Kidney epithelial cell (primary cell): ENCODE data around the gene MCCD1. TPM values are rescaled to one million over a fixed set of nuclear protein-coding genes. Genes with fewer than 3 reads are reported as not detected.

Source experiments
- DNase-seq: peaks from one replicate; pipeline ENCODE4 v3.0.0-alpha.2; 2010; ENCODE audit warnings: low read depth
- H3K27me3 ChIP-seq: 2 replicates; pipeline ENCODE4 v1.6.0; 2011; ENCODE audit warnings: low read length; ENCODE audit not compliant: control insufficient read depth, insufficient read depth
- H3K36me3 ChIP-seq: 2 replicates; pipeline ENCODE4 v1.5.1; 2011; ENCODE audit warnings: low read length; ENCODE audit not compliant: control insufficient read depth, insufficient read depth
- H3K4me3 ChIP-seq: 2 replicates; pipeline ENCODE4 v1.5.1; 2011; ENCODE audit warnings: low read depth, mild to moderate bottlenecking, control low read depth, low read length
- CTCF ChIP-seq: IDR thresholded peaks from 2 replicates; pipeline ENCODE4 v1.5.1; 2011; ENCODE audit warnings: mild to moderate bottlenecking, moderate library complexity, low read length, control low read depth, inconsistent platforms; ENCODE audit not compliant: insufficient read depth, poor library complexity, severe bottlenecking
- total RNA-seq: library from RNA; depleted of rRNA; stranded (reverse); fragments of >200 nt; gene quantifications from 2 replicates; pipeline ENCODE4 v1.2.3, GENCODE V29; 2015

Gene MCCD1
- total RNA-seq, 1 donor from 2014 or later = not detected

GRCh38 chr6:31540640-31541039, 11.9 kb downstream of the MCCD1 start:
- no peaks in the 10 kb centered on the region for H3K27me3 ChIP-seq
- no peak for DNase-seq
- H3K36me3 ChIP-seq = peaks cover 3% of the 10 kb centered on the region
- H3K4me3 ChIP-seq = peak overlapping the region; percentile 83
- TF ChIP-seq CTCF = no peak

GRCh38 chr6:31541059-31541657, 12.4 kb downstream of the MCCD1 start:
- no peak for TF ChIP-seq CTCF
- no peaks in the 10 kb centered on the region for H3K27me3 ChIP-seq
- H3K4me3 ChIP-seq = peak overlapping the region; percentile 83
- no peak for DNase-seq
- peaks cover 3% of the 10 kb centered on the region for H3K36me3 ChIP-seq

- peak within 1 kb of the TSS; percentile 83 for H3K4me3 ChIP-seq
- peaks cover 3% of the 10 kb centered on the region for H3K36me3 ChIP-seq
- TF ChIP-seq CTCF = no peak
- DNase-seq = peak; percentile 91
- H3K27me3 ChIP-seq = no peaks in the 10 kb centered on the region
Observed at GRCh38 chr6:31541658-31542521, 13.1 kb downstream of the MCCD1 start, which contains the start of gene DDX39B. DDX39B (minus strand) TSS chr6:31542003; CDS start chr6:31540532, 1,471 bp downstream.

- H3K27me3 ChIP-seq = no peaks in the 10 kb centered on the region
- no peak for DNase-seq
- no peak overlapping the region for H3K4me3 ChIP-seq
- peaks cover 3% of the 10 kb centered on the region for H3K36me3 ChIP-seq
- TF ChIP-seq CTCF = no peak
Observed at GRCh38 chr6:31543639-31544038, 14.9 kb downstream of the MCCD1 start.

GRCh38 chr6:31544676-31545075, 15.9 kb downstream of the MCCD1 start:
- Histone ChIP-seq H3K4me3 (no peak overlapping the region), H3K36me3 (peaks cover 3% of the 10 kb centered on the region), H3K27me3 (no peaks in the 10 kb centered on the region)
- DNase-seq = no peak
- no peak for TF ChIP-seq CTCF
